ENCODE results near the gene SETD7. TPM values are rescaled to one million over a fixed set of nuclear protein-coding genes. Genes with fewer than 3 reads are reported as not detected.
A peak's percentile ranks its signal among the peaks of the same experiment; 100 is the strongest.

Gene SETD7
- total RNA-seq, 1 experiment from 2014 or later = 32.2 TPM

DNA sequence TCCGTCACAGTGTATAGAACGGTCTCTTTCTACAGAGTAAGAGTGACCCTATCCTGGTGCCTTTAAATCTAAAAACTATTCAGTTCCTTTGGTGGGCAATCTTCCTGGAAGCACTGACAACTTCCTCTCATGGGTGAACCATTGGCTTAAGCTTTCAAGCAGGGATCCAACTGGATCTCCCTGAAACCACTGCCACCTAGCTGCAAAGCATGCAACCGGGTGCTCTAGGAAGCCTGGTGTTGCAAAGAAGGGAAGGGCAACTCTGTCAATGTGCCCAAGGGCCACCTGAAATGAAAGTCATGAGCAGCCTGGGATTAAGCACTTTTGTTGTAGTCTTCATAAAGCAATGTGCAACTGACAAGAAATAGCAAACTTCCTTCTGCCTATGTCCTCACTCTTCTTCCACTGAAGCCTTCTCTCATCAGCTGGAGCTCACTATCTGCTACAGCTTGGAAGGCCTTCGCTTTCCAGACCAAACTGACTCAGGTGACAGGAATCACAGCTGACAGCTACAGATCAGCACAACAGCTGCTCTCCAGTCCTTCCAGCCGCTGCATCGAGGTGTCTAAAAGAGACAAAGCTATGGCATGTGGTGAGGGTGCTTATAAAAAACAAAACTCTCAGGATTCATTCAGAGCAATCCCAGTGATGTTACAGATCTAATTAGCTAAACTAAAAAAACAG, 46.1 kb downstream of the SETD7 start:
- POLR2A ChIA-PET = no interaction called here
- intact Hi-C loops (cut with micrococcal nuclease; ENCODE audit: unreplicated experiment) = loop anchor here (1.0 to 2.0 kb wide), 2 partner anchors 57 to 94 kb away; no protein-coding TSS in a partner anchor
- Mint-ChIP-seq H3K36me3 (ENCODE audit: insufficient read depth, unreplicated experiment) (peaks cover 31% of the 10 kb centered on the region), H3K4me3 (ENCODE audit: unreplicated experiment) (no peak overlapping the region), H3K9me3 (ENCODE audit: unreplicated experiment) (no peaks in the 10 kb centered on the region), H3K4me1 (ENCODE audit: low read depth, unreplicated experiment) (no peaks in the 10 kb centered on the region), H3K27me3 (ENCODE audit: insufficient read depth, unreplicated experiment) (no peaks in the 10 kb centered on the region), H3K27ac (ENCODE audit: unreplicated experiment) (no peak overlapping the region)
- Histone ChIP-seq H3K9me3 (no peaks in the 10 kb centered on the region), H3K27me3 (replicated peaks; ENCODE audit: control insufficient read depth, insufficient read depth, low read length) (no peaks in the 10 kb centered on the region), H3K36me3 (ENCODE audit: control insufficient read depth, insufficient read depth, low read length) (no peaks in the 10 kb centered on the region; the same call in 1 of the 2 replicates), H3K4me1 (no peaks in the 10 kb centered on the region), H3K4me3 (ENCODE audit: low read depth, low read length) (no peak overlapping the region)
- peak in 1 of 2 experiments; percentile 48 for DNase-seq
- BruUV-seq (replicated peaks) = no TSS peak
- peak; percentile 23 to 85 for TF ChIP-seq CTCF (IDR thresholded peaks at IDR 0.05; ENCODE audit: insufficient read depth in 1 of 2, low read depth in 1 of 2, low read length in 1 of 2, severe bottlenecking in 1 of 2, unreplicated experiment in 1 of 2)
- CTCF ChIA-PET = interaction anchor here (0.8 to 1.0 kb wide), 2 partner anchors 53 to 57 kb away, joined by 3 to 4 read pairs; partner anchors contain the start of gene RAB33B

DNA sequence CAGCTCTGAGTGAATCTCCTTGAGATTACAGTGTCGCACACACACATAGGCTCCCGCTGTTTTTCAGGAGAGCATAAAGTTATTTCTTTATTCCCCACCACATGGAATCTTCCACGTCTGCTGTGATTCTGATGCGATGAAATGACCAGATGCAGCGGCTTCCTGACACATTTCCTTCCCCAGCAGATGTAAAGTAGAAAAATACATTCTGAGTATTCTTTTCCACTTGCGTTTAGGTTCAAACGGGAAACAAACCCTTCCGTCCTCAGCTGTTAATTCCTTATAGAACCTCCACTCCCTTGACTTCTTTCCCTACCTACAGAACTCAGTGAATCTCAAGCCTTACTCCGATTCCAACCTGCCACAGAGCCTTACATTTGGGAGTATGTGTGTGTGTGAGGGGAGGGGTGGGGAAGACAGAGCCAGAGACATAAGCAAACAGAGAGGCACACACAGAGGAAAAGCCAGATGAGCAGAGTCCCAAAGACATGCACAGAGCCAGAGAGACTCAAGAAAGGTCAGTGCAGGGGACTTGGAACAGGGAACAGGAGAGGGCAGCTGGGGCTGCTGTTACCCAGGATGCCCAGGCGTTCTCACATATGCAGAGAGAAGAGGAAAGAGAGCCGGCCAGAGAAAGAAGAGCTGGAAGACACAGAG, 47.3 kb downstream of the SETD7 start:
- no peak for DNase-seq
- POLR2A ChIA-PET = no interaction called here
- H3K27me3 Mint-ChIP-seq (ENCODE audit: insufficient read depth, unreplicated experiment) = no peaks in the 10 kb centered on the region
- no peaks in the 10 kb centered on the region for H3K36me3 ChIP-seq (ENCODE audit: control insufficient read depth, insufficient read depth, low read length)
- H3K27me3 ChIP-seq (replicated peaks; ENCODE audit: control insufficient read depth, insufficient read depth, low read length) = no peaks in the 10 kb centered on the region
- no peak overlapping the region for H3K4me3 Mint-ChIP-seq (ENCODE audit: unreplicated experiment)
- no peak for TF ChIP-seq CTCF (IDR thresholded peaks at IDR 0.05; ENCODE audit: insufficient read depth in 1 of 2, low read depth in 1 of 2, low read length in 1 of 2, severe bottlenecking in 1 of 2, unreplicated experiment in 1 of 2)
- H3K4me1 Mint-ChIP-seq (ENCODE audit: low read depth, unreplicated experiment) = no peaks in the 10 kb centered on the region
- H3K27ac Mint-ChIP-seq (ENCODE audit: unreplicated experiment) = no peak overlapping the region
- H3K4me1 ChIP-seq = no peaks in the 10 kb centered on the region
- H3K9me3 Mint-ChIP-seq (ENCODE audit: unreplicated experiment) = no peaks in the 10 kb centered on the region
- no TSS peak for BruUV-seq (replicated peaks)
- intact Hi-C loops (cut with micrococcal nuclease; ENCODE audit: unreplicated experiment) = loop anchor here (1.0 to 2.0 kb wide), 2 partner anchors 56 to 92 kb away; no protein-coding TSS in a partner anchor
- no peaks in the 10 kb centered on the region for H3K9me3 ChIP-seq
- CTCF ChIA-PET = no interaction called here
- H3K4me3 ChIP-seq (ENCODE audit: low read depth, low read length) = no peak overlapping the region
- H3K36me3 Mint-ChIP-seq (ENCODE audit: insufficient read depth, unreplicated experiment) = peaks cover 21% of the 10 kb centered on the region

GRCh38 chr4:139506774-139507173, 49.2 kb downstream of the SETD7 start:
- intact Hi-C loops (cut with micrococcal nuclease; ENCODE audit: unreplicated experiment) = no loop called here
- H3K4me1 Mint-ChIP-seq (ENCODE audit: low read depth, unreplicated experiment) = peaks cover 7% of the 10 kb centered on the region
- H3K36me3 ChIP-seq (ENCODE audit: control insufficient read depth, insufficient read depth, low read length) = no peaks in the 10 kb centered on the region
- peaks cover 20% of the 10 kb centered on the region for H3K36me3 Mint-ChIP-seq (ENCODE audit: insufficient read depth, unreplicated experiment)
- H3K4me3 ChIP-seq (ENCODE audit: low read depth, low read length) = no peak overlapping the region
- H3K4me3 Mint-ChIP-seq (ENCODE audit: unreplicated experiment) = no peak overlapping the region
- ChIA-PET POLR2A (no interaction called here), CTCF (no interaction called here)
- BruUV-seq (replicated peaks) = no TSS peak
- TF ChIP-seq CTCF (IDR thresholded peaks at IDR 0.05; ENCODE audit: insufficient read depth in 1 of 2, low read depth in 1 of 2, low read length in 1 of 2, severe bottlenecking in 1 of 2, unreplicated experiment in 1 of 2) = no peak
- H3K4me1 ChIP-seq = no peaks in the 10 kb centered on the region
- no peaks in the 10 kb centered on the region for H3K9me3 Mint-ChIP-seq (ENCODE audit: unreplicated experiment)
- no peak overlapping the region for H3K27ac Mint-ChIP-seq (ENCODE audit: unreplicated experiment)
- H3K27me3 ChIP-seq (replicated peaks; ENCODE audit: control insufficient read depth, insufficient read depth, low read length) = no peaks in the 10 kb centered on the region
- no peaks in the 10 kb centered on the region for H3K27me3 Mint-ChIP-seq (ENCODE audit: insufficient read depth, unreplicated experiment)
- H3K9me3 ChIP-seq = no peaks in the 10 kb centered on the region
- no peak for DNase-seq
